Brain microvascular endothelial cell (primary cell): ENCODE measurements around the gene SCN4A.
A peak's percentile ranks its signal among the peaks of the same experiment; 100 is the strongest.
"Not testable (repeated sequence)": the region's sequence is repeated elsewhere in the genome, so short reads cannot be mapped to it uniquely, and the experiment has no call there.

Experiments
- DNase-seq: peaks from one replicate; pipeline ENCODE4 v3.0.0-alpha.2; 2020
- H3K27ac ChIP-seq: fragments of 250-450 bp; sonication (Bioruptor Pico); 2 replicates; pipeline ENCODE4 v1.5.1; 2020; ENCODE audit warnings: mild to moderate bottlenecking, moderate library complexity
- H3K27me3 ChIP-seq: fragments of 250-450 bp; sonication (Bioruptor Pico); replicated peaks from 2 replicates; pipeline ENCODE4 v1.5.1; 2020; ENCODE audit warnings: mild to moderate bottlenecking
- H3K36me3 ChIP-seq: fragments of 250-450 bp; sonication (Bioruptor Pico); replicated peaks from 2 replicates; pipeline ENCODE4 v1.5.1; 2020; ENCODE audit warnings: mild to moderate bottlenecking
- H3K4me3 ChIP-seq: 2 replicates; pipeline ENCODE4 v1.5.1; 2011; ENCODE audit warnings: low read depth, mild to moderate bottlenecking, control low read depth, low read length, moderate library complexity
- in situ Hi-C: cut with HindIII; loops from 2 replicates; pipeline ENCODE4 v1.10.0; 2017; ENCODE audit warnings: low sequenced_read_pairs, low pct_ligation_motif_present
- TF ChIP-seq, protein P1 (sequence below): IDR thresholded peaks from 2 replicates; pipeline ENCODE4 v1.5.1; 2011; ENCODE audit warnings: low read depth, mild to moderate bottlenecking, moderate library complexity, low read length, control low read depth, inconsistent platforms; ENCODE audit errors: missing control alignments

Gene SCN4A

DNA sequence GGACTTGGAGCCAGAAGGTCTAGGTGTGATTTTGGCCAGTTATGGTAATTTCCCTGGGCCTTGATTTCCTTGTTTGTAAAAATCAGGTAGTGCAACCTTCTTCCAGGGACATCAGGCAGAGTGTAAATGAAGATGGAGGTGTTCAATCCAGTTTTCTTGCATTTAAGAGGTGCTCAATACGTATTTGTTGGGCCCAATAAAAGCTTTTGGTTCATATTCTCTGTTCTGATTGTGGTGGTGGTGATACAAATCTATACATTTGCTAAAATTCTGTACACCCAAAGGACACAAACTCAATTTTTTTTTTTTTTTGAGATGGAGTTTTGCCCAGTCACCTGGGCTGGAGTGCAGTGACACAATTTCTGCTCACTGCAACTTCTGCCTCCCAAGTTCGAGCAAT is 46.6 kb downstream of the SCN4A start:
- H3K36me3 ChIP-seq = no peaks in the 10 kb centered on the region
- no peaks in the 10 kb centered on the region for H3K27me3 ChIP-seq
- H3K4me3 ChIP-seq = no peak overlapping the region
- no peak for DNase-seq
- in situ Hi-C loops = no loop called here
- TF ChIP-seq, protein P1, sequence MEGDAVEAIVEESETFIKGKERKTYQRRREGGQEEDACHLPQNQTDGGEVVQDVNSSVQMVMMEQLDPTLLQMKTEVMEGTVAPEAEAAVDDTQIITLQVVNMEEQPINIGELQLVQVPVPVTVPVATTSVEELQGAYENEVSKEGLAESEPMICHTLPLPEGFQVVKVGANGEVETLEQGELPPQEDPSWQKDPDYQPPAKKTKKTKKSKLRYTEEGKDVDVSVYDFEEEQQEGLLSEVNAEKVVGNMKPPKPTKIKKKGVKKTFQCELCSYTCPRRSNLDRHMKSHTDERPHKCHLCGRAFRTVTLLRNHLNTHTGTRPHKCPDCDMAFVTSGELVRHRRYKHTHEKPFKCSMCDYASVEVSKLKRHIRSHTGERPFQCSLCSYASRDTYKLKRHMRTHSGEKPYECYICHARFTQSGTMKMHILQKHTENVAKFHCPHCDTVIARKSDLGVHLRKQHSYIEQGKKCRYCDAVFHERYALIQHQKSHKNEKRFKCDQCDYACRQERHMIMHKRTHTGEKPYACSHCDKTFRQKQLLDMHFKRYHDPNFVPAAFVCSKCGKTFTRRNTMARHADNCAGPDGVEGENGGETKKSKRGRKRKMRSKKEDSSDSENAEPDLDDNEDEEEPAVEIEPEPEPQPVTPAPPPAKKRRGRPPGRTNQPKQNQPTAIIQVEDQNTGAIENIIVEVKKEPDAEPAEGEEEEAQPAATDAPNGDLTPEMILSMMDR = no peak
- no peak overlapping the region for H3K27ac ChIP-seq

DNA sequence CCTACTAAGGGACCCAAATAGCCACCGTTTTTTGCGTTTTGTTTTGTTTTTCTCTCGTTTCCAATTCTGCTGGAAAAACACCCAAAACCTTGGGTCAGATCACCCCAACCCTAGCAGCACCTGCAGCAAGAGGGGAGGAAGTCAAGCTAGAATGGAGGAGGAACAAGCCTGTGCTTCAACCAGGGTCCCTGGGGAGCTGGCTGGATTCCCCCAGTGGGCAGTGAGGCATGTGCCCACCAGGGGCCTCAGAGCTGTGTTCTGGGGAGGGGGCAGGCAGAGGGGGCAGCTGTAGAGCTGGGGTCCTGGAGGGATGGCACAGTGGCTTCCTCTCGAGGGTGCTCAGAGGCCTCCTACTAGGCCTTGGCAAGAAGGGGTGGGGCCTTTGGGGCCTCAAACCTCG is 47.1 kb downstream of the SCN4A start:
- in situ Hi-C loops = no loop called here
- H3K27me3 ChIP-seq = no peaks in the 10 kb centered on the region

DNA sequence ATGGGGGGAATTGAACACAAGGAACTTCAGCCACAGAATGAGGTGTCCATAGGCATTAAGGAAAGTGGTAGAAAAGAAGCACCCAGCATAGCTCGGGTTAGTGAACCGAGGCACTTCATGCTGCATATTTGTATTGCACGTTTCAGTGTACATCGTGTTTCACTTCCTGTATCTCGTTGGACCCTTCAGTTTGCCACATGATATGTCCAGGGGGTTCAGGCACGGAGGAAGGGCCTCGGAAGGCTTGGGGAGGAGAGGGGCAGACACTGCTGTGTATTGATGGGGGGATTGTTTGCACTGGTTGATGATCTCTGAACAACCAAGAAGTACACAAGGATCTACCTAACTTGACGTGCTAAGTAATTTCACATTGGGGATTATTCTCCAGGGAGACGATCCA is 50.3 kb downstream of the SCN4A start:
- DNase-seq, in situ Hi-C loops, H3K36me3 ChIP-seq, H3K27me3 ChIP-seq, H3K27ac ChIP-seq, H3K4me3 ChIP-seq: not testable (repeated sequence)

More for the DNA sequence above, 47.1 kb downstream of the SCN4A start:
- Histone ChIP-seq H3K27ac (no peak overlapping the region), H3K36me3 (no peaks in the 10 kb centered on the region), H3K4me3 (no peak overlapping the region)
- TF ChIP-seq, protein P1 = no peak
- DNase-seq = no peak

DNA sequence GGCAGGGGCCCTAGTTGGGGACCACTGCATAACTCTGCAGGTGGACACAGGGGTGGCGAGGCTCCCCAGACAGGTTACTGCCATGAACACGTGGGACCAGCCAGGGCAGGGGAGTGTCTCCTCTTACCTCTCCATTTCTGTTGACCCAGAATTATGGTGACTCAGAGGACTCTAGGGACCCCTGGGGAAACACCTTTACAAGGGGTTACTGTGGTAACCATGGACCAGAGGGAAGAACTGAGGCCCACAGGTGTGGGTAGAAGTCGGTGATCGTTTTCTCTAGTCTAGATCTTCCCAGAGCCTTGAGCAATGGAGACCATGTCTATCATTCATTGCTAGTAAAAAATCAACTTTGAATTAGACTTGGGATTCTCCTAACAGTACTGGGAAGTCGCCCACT is 51.9 kb downstream of the SCN4A start:
- in situ Hi-C loops, DNase-seq, H3K36me3 ChIP-seq: not testable (repeated sequence)

DNA sequence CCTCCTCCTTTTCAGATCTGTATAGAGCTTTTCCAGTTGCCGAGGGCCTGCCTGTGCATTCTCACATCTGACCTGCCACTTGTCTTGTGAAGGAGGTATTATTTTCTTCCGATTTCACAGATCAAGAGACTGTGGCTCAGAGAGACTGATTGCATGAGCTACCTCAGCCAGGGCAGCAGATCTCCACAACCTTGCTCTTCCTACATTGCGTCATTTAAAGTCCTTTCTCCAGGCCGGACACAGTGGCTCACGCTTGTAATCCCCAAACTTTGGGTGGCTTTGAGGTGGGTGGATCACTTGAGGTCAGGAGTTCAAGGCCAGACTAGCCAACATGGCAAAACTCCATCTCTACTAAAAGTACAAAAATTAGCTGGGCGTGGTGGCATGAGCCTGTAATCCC is 52.7 kb downstream of the SCN4A start:
- DNase-seq, in situ Hi-C loops, H3K27me3 ChIP-seq: not testable (repeated sequence)

More for the DNA sequence above, 51.9 kb downstream of the SCN4A start:
- H3K27ac ChIP-seq, H3K27me3 ChIP-seq, H3K4me3 ChIP-seq: not testable (repeated sequence)

DNA sequence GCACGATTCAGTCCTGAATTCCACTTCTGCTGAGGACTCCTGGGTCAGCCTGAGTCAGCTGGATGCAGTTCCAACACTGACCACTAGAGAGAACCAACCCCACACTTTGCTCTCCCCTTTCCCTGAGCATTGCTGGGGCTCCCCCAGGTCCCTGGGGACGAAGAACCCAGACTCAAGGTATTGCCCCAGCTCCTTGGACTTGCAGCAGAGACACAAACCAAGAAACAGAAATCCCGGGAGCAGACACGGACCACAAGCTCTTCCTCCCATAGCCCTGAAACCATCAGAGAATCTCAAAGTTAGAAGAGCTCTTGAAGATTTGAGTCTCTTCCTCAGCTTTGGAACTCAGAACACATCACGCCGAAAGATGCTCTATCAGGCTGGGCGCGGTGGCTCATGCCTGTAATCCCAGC is 53.4 kb downstream of the SCN4A start:
- H3K4me3 ChIP-seq = no peak overlapping the region
- no peak overlapping the region for H3K27ac ChIP-seq
- peaks cover 3% of the 10 kb centered on the region for H3K27me3 ChIP-seq
- DNase-seq = peak; percentile 45
- in situ Hi-C loops = no loop called here
- no peaks in the 10 kb centered on the region for H3K36me3 ChIP-seq
- TF ChIP-seq, protein P1 = peak; percentile 93

More for the DNA sequence above, 52.7 kb downstream of the SCN4A start:
- not testable (repeated sequence) for H3K27ac ChIP-seq, H3K4me3 ChIP-seq, H3K36me3 ChIP-seq

DNA sequence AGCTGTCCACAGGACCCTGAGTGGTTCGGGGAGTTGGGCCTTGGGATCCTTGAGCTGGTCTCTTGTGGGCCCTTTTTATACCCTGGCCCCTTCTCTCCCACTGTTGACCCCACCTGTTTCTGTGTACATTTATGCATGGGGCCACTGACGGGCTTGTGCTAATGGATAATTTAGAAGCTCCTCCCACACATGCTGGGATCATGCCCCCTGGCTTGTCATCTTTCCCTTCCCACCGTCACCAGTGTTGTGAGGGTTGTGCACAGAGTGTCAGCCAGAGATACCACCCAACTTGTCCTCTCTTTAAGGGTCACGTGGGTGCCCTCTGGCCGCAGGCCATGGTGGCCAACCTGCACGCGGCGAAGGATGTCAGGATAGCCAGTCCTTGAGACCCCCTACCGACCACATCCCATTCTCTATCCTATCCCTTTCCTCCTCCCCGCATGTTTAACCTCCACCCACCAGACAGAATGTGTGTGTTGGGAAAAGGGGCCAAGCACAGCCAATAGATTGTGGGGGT is 53.9 kb downstream of the SCN4A start, which contains the start of gene GH1:
Gene GH1, minus strand, starts transcription at position 51 of the 517 bp plus-strand sequence. CDS start 63 bp downstream, outside the sequence.
- H3K4me3 ChIP-seq, H3K27ac ChIP-seq, in situ Hi-C loops, H3K36me3 ChIP-seq, H3K27me3 ChIP-seq, DNase-seq: not testable (repeated sequence)

DNA sequence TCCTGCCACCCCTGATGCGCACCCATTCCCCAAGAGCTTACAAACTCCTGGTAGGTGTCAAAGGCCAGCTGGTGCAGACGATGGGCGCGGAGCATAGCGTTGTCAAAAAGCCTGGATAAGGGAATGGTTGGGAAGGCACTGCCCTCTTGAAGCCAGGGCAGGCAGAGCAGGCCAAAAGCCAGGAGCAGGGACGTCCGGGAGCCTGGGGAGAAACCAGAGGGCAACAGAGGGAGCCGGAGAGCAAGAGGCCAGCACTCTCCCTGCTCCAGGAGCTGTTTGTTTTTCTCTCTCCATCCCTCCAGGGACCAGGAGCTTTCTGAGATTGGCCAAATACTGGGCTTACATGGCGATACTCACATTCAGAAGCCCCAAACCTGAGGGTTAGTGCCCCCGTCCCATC is 54.4 kb downstream of the SCN4A start:
- H3K27me3 ChIP-seq = peaks cover 3% of the 10 kb centered on the region
- H3K27ac ChIP-seq = no peak overlapping the region
- TF ChIP-seq, protein P1 = peak; percentile 4
- DNase-seq = no peak
- no peaks in the 10 kb centered on the region for H3K36me3 ChIP-seq
- in situ Hi-C loops = no loop called here
- no peak overlapping the region for H3K4me3 ChIP-seq
